IPS-20b (cell line): ENCODE measurements around the gene DYNLT2B.
A peak's percentile ranks its signal among the peaks of the same experiment; 100 is the strongest.

ENCODE experiments used
- H3K27ac ChIP-seq: one replicate; pipeline ENCODE4 v1.5.1; 2013; ENCODE audit warnings: low read length
- H3K27me3 ChIP-seq: 2 replicates; pipeline ENCODE4 v1.6.1; 2013; ENCODE audit warnings: mild to moderate bottlenecking, low read length, inconsistent platforms; ENCODE audit not compliant: insufficient read depth
- H3K36me3 ChIP-seq: 2 replicates; pipeline ENCODE4 v1.6.1; 2013; ENCODE audit warnings: low read depth, mild to moderate bottlenecking, inconsistent platforms, low read length, moderate library complexity; ENCODE audit not compliant: insufficient read depth
- H3K4me1 ChIP-seq: 2 replicates; pipeline ENCODE4 v1.6.1; 2013; ENCODE audit warnings: mild to moderate bottlenecking, control low read depth, inconsistent platforms, low read length, moderate library complexity; ENCODE audit not compliant: insufficient read depth
- H3K4me3 ChIP-seq: 2 replicates; pipeline ENCODE4 v1.5.1; 2013; ENCODE audit warnings: mild to moderate bottlenecking, low read length, inconsistent platforms
- H3K9ac ChIP-seq: 2 replicates; pipeline ENCODE4 v1.6.1; 2013; ENCODE audit warnings: low read depth, mild to moderate bottlenecking, inconsistent platforms, low read length, moderate library complexity
- H3K9me3 ChIP-seq: 2 replicates; pipeline ENCODE4 v1.6.1; 2013; ENCODE audit warnings: mild to moderate bottlenecking, low read depth, low read length, inconsistent platforms; ENCODE audit not compliant: insufficient read depth

DYNLT2B gene

GRCh38 chr3:196288141-196288460 lies 29.9 kb downstream of the DYNLT2B start:
- H3K9me3 ChIP-seq, result no peaks in the 10 kb centered on the region
- peak overlapping the region; percentile 96 for H3K9ac ChIP-seq
- H3K4me1 ChIP-seq, result peaks cover 4% of the 10 kb centered on the region
- H3K27me3 ChIP-seq, result no peaks in the 10 kb centered on the region
- peak overlapping the region; percentile 98 for H3K27ac ChIP-seq
- H3K36me3 ChIP-seq, result no peaks in the 10 kb centered on the region
- H3K4me3 ChIP-seq, result peak overlapping the region; percentile 98

- Histone ChIP-seq H3K4me3 (peak within 1 kb of the TSS; percentile 98), H3K27ac (peak within 1 kb of the TSS; percentile 98), H3K4me1 (peaks cover 4% of the 10 kb centered on the region), H3K36me3 (no peaks in the 10 kb centered on the region), H3K27me3 (no peaks in the 10 kb centered on the region), H3K9ac (peak within 1 kb of the TSS; percentile 96), H3K9me3 (no peaks in the 10 kb centered on the region)
Measured at GRCh38 chr3:196287440-196288140, 30.4 kb downstream of the DYNLT2B start, which contains the start of gene PCYT1A. Gene PCYT1A (minus strand): TSS chr3:196287726. CDS start chr3:196270531, 17,195 bp downstream.

GRCh38 chr3:196287090-196287439 lies 31.0 kb downstream of the DYNLT2B start:
- H3K36me3 ChIP-seq, result no peaks in the 10 kb centered on the region
- H3K4me1 ChIP-seq, result peaks cover 4% of the 10 kb centered on the region
- H3K9me3 ChIP-seq, result no peaks in the 10 kb centered on the region
- peak overlapping the region; percentile 96 for H3K9ac ChIP-seq
- H3K27me3 ChIP-seq, result no peaks in the 10 kb centered on the region
- H3K4me3 ChIP-seq, result peak overlapping the region; percentile 98
- H3K27ac ChIP-seq, result no peak overlapping the region

- Histone ChIP-seq H3K9ac (peak overlapping the region; percentile 26; the same call in 1 of the 2 replicates), H3K4me1 (peaks cover 4% of the 10 kb centered on the region), H3K36me3 (no peaks in the 10 kb centered on the region), H3K4me3 (no peak overlapping the region), H3K27ac (no peak overlapping the region), H3K27me3 (no peaks in the 10 kb centered on the region), H3K9me3 (no peaks in the 10 kb centered on the region)
Measured at GRCh38 chr3:196284396-196284795, 33.6 kb downstream of the DYNLT2B start.

GRCh38 chr3:196281962-196282361 lies 36.1 kb downstream of the DYNLT2B start:
- H3K9ac ChIP-seq, result no peak overlapping the region
- peaks cover 4% of the 10 kb centered on the region for H3K4me1 ChIP-seq
- H3K27ac ChIP-seq, result no peak overlapping the region
- no peak overlapping the region for H3K4me3 ChIP-seq
- no peaks in the 10 kb centered on the region for H3K27me3 ChIP-seq
- no peaks in the 10 kb centered on the region for H3K9me3 ChIP-seq
- H3K36me3 ChIP-seq, result no peaks in the 10 kb centered on the region

GRCh38 chr3:196280689-196281440 lies 37.2 kb downstream of the DYNLT2B start:
- H3K4me3 ChIP-seq, result no peak overlapping the region
- no peaks in the 10 kb centered on the region for H3K36me3 ChIP-seq
- H3K9me3 ChIP-seq, result no peaks in the 10 kb centered on the region
- no peaks in the 10 kb centered on the region for H3K27me3 ChIP-seq
- H3K27ac ChIP-seq, result no peak overlapping the region
- peaks cover 4% of the 10 kb centered on the region for H3K4me1 ChIP-seq
- H3K9ac ChIP-seq, result no peak overlapping the region

GRCh38 chr3:196275126-196275525 lies 42.9 kb downstream of the DYNLT2B start:
- Histone ChIP-seq H3K36me3 (peaks cover 10% of the 10 kb centered on the region), H3K27ac (no peak overlapping the region), H3K4me1 (no peaks in the 10 kb centered on the region), H3K4me3 (no peak overlapping the region), H3K9me3 (peaks cover 8% of the 10 kb centered on the region; the same call in 1 of the 2 replicates), H3K27me3 (no peaks in the 10 kb centered on the region), H3K9ac (no peak overlapping the region)

- no peak overlapping the region for H3K27ac ChIP-seq
- no peaks in the 10 kb centered on the region for H3K27me3 ChIP-seq
- no peaks in the 10 kb centered on the region for H3K4me1 ChIP-seq
- no peak overlapping the region for H3K9ac ChIP-seq
- peaks cover 12% of the 10 kb centered on the region for H3K36me3 ChIP-seq
- no peak overlapping the region for H3K4me3 ChIP-seq
- H3K9me3 ChIP-seq, result peaks cover 8% of the 10 kb centered on the region; the same call in 1 of the 2 replicates
Measured at GRCh38 chr3:196274585-196274984, 43.5 kb downstream of the DYNLT2B start.

- Histone ChIP-seq H3K9ac (no peak overlapping the region), H3K27me3 (no peaks in the 10 kb centered on the region), H3K4me1 (no peaks in the 10 kb centered on the region), H3K9me3 (peaks cover 8% of the 10 kb centered on the region; the same call in 1 of the 2 replicates), H3K27ac (no peak overlapping the region), H3K36me3 (peaks cover 18% of the 10 kb centered on the region), H3K4me3 (no peak overlapping the region)
Measured at GRCh38 chr3:196273655-196274054, 44.4 kb downstream of the DYNLT2B start.

GRCh38 chr3:196272826-196273225 lies 45.2 kb downstream of the DYNLT2B start:
- peaks cover 8% of the 10 kb centered on the region; the same call in 1 of the 2 replicates for H3K9me3 ChIP-seq
- H3K27me3 ChIP-seq, result no peaks in the 10 kb centered on the region
- no peak overlapping the region for H3K9ac ChIP-seq
- no peak overlapping the region for H3K4me3 ChIP-seq
- H3K27ac ChIP-seq, result no peak overlapping the region
- peaks cover 2% of the 10 kb centered on the region; the same call in 1 of the 2 replicates for H3K4me1 ChIP-seq
- peaks cover 18% of the 10 kb centered on the region for H3K36me3 ChIP-seq

- Histone ChIP-seq H3K4me1 (peaks cover 3% of the 10 kb centered on the region; the same call in 1 of the 2 replicates), H3K36me3 (peaks cover 22% of the 10 kb centered on the region), H3K27me3 (no peaks in the 10 kb centered on the region), H3K27ac (no peak overlapping the region), H3K9me3 (peaks cover 8% of the 10 kb centered on the region; the same call in 1 of the 2 replicates), H3K4me3 (no peak overlapping the region), H3K9ac (no peak overlapping the region)
Measured at GRCh38 chr3:196270499-196270898, 47.5 kb downstream of the DYNLT2B start.
